GM19324 (cell line): Measurements from ENCODE around the gene LBR.

Experiments
- ATAC-seq: cut with Tn5 transposase; IDR thresholded peaks from one replicate; pipeline ENCODE4 v1.9.1; 2021; ENCODE audit warnings: mild to moderate bottlenecking, moderate library complexity; ENCODE audit not compliant: unreplicated experiment, low FRiP score

Gene LBR

GRCh38 chr1:225425201-225425786 is 2.5 kb downstream of the LBR start:
- no peak for ATAC-seq

- ATAC-seq: no peak
Observed at GRCh38 chr1:225424562-225425200, 3.2 kb downstream of the LBR start.

- no peak for ATAC-seq
Observed at GRCh38 chr1:225423518-225423855, 4.4 kb downstream of the LBR start.

GRCh38 chr1:225422795-225423517 is 4.9 kb downstream of the LBR start:
- no peak for ATAC-seq

GRCh38 chr1:225422031-225422605 is 5.7 kb downstream of the LBR start:
- ATAC-seq: no peak

- no peak for ATAC-seq
Observed at GRCh38 chr1:225418598-225418997, 9.2 kb downstream of the LBR start.

GRCh38 chr1:225418059-225418458 is 9.8 kb downstream of the LBR start:
- ATAC-seq: no peak

GRCh38 chr1:225415967-225416745 is 11.7 kb downstream of the LBR start:
- no peak for ATAC-seq

- ATAC-seq: no peak
Observed at GRCh38 chr1:225415307-225415706, 12.5 kb downstream of the LBR start.

GRCh38 chr1:225413708-225414375 is 14.0 kb downstream of the LBR start:
- ATAC-seq: no peak

- no peak for ATAC-seq
Observed at GRCh38 chr1:225412803-225413351, 15.0 kb downstream of the LBR start.

- ATAC-seq: no peak
Observed at GRCh38 chr1:225412321-225412720, 15.5 kb downstream of the LBR start.

- no peak for ATAC-seq
Observed at GRCh38 chr1:225410036-225410435, 17.8 kb downstream of the LBR start.

- no peak for ATAC-seq
Observed at GRCh38 chr1:225409051-225409450, 18.8 kb downstream of the LBR start.

GRCh38 chr1:225408249-225408648 is 19.6 kb downstream of the LBR start:
- ATAC-seq: no peak

GRCh38 chr1:225407755-225408154 is 20.1 kb downstream of the LBR start:
- no peak for ATAC-seq

- ATAC-seq: no peak
Observed at GRCh38 chr1:225406976-225407725, 20.7 kb downstream of the LBR start.

GRCh38 chr1:225400968-225401367 is 26.9 kb downstream of the LBR start:
- no peak for ATAC-seq

GRCh38 chr1:225396357-225396756 is 31.5 kb downstream of the LBR start:
- ATAC-seq: no peak
